Frontal cortex (tissue), 4 donors: Measurements from ENCODE around the gene TP53I3. TPM values are rescaled to one million over a fixed set of nuclear protein-coding genes. Genes with fewer than 3 reads are reported as not detected.
"Not testable (repeated sequence)": the region's sequence is repeated elsewhere in the genome, so short reads cannot be mapped to it uniquely, and the experiment has no call there.

Source experiments
- DNase-seq, 2 donors: peaks; one replicate each; pipeline ENCODE4 v3.0.0; 2012; ENCODE audit warnings: low spot score in 2 of 2
- FAIRE-seq: peaks from 2 replicates; lab custom pipeline; 2012; peaks lifted over from hg19 to GRCh38; lab: Jason Lieb, UNC
- total RNA-seq: library from RNA; depleted of rRNA; stranded (reverse); fragments of >200 nt; gene quantifications from one replicate; pipeline ENCODE4 v1.2.3, GENCODE V29; 2014
- donor health status: control.
- donor health status: control.
- donor health status: control.

The TP53I3 gene
- total RNA-seq, 1 donor from 2014 or later: 15.5 TPM

GRCh38 chr2:24058564-24059271, 25.9 kb downstream of the TP53I3 start:
- FAIRE-seq (no peak), DNase-seq (no peak)

DNA sequence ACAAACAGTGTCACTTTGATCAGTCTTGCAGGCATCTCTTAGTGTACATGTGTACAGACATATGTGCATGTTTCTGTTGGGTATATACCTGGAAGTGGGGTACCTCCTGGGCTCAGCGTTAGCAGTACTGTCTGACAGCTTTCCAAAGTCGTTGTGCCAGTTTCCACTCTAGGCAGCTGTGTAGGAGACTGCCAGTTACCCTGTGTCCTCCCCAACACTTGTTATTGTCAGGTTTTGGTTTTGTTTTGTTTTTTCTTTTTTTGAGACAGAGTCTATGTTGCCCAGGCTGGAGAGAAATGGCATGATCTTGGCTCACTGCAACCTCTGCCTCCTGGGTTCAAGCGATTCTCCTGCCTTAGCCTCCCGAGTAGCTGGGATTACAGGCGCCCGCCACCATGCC, 28.9 kb downstream of the TP53I3 start:
- DNase-seq: no peak
- FAIRE-seq: no peak

DNA sequence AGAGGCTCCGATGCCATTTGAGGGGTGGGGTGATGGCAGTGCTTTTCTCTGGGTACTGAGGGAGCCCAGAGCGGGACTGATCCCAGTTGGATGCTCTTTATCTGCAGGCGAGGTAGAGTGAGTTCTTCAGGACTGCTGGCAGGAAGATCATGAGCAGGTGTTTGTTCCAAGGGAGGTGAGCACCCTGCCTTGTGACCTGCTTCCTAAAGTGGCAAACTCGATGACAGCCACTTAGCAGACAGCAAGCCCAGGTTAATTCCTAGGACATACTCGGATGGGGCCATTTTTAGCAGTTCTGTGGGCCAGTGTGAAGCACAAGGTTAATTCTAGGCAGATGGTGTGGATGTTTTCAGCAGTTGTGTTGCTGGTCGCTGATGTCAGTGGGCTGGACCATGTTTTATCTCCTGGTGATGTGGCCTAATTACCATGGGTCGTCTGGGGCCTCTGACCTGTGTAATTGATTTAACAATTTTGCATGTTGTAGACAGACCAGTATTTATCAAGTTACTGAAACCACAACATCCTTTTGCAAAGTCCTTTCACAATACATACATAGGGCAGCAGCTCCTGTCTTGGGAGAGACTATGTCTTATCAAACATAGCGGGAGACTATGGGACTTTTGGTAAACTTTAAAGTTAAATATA, 30.1 kb downstream of the TP53I3 start:
- FAIRE-seq (no peak), DNase-seq (no peak)

DNA sequence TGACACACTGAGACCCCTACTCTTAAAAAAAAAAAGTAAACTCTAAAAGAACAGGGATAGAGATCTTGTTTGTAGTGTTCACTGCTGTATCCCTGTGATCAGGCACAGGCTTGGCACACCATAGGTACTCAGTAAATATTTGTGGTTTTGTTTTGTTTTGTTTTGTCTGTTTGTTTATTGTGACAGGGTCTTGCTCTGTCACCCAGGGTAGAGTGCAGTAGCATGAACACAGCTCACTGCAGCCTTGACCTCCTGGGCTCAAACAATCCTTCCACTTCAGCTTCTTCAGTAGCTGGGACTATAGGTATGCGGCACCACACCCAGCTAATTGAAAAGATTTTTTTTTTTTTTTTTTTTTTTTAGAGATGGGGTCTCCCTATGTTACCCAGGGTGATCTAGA, 31.7 kb downstream of the TP53I3 start:
- FAIRE-seq (no peak), DNase-seq (no peak)

DNA sequence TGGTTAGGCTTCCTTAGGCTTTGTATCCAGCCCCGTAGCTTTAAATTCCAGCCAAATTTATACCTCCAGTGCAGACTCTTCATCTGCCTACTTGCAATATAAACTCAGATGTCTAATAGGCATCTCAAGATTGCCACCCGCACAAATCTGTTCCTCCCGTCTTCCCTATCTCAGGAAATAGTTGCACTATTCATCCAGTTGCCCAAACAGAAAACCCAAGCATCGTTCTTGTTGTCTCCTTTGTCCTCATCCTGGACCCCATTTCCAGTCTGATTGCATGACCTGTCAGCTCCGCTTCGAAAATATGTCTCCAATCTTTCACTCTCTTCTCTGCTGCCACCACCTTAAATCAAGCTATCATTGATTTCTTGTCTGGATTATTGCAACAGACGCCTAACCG, 32.8 kb downstream of the TP53I3 start:
- no peak for FAIRE-seq
- DNase-seq: no peak

- FAIRE-seq (no peak), DNase-seq (peak in 1 of 2 donors; percentile 7)
Observed at GRCh38 chr2:24050041-24050979, 34.3 kb downstream of the TP53I3 start.

DNA sequence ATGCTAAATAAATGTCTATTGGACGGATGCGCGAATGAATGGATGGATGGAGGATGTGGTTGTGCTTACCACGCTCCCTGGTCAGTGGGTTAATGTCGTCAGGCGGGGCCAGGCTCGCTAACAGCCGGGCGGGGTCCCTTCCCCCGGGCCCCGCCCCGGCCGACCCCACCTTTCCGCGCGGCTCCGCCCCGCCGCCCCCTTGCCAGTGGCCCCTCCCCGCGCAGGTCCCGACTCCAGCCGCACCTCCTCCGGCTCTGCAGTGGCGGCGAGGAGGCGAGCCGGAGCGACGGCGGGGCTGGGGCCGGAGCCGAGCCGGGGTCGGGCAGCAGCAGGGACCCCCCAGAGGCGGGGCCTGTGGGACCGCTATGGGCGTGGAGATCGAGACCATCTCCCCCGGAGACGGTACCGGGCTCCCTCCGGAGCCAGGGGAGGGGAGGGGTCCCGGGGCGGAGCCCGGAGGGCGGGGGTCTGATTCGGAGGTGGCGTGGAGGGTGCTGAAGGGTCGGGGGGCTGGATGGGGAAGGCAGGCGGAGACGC, 35.1 kb downstream of the TP53I3 start, which contains the start of gene FKBP1B:
TSS of gene FKBP1B (plus strand) at position 257 of the 537 bp plus-strand sequence. CDS start at position 366, 109 bp downstream.
- no peak for FAIRE-seq
- peak; percentile 36 to 44 for DNase-seq

- no peak for DNase-seq
- FAIRE-seq: no peak
Observed at GRCh38 chr2:24048769-24049484, 35.7 kb downstream of the TP53I3 start.

- no peak for FAIRE-seq
- no peak for DNase-seq
Observed at GRCh38 chr2:24047703-24048033, 37.0 kb downstream of the TP53I3 start.

- peak; percentile 84 for DNase-seq
- peak; percentile 70 for FAIRE-seq
Observed at GRCh38 chr2:24046930-24047702, 37.5 kb downstream of the TP53I3 start, which contains the start of gene WDCP. Gene WDCP, minus strand, starts transcription at chr2:24047391. Its CDS starts 7,897 bp downstream, at chr2:24039494.

DNA sequence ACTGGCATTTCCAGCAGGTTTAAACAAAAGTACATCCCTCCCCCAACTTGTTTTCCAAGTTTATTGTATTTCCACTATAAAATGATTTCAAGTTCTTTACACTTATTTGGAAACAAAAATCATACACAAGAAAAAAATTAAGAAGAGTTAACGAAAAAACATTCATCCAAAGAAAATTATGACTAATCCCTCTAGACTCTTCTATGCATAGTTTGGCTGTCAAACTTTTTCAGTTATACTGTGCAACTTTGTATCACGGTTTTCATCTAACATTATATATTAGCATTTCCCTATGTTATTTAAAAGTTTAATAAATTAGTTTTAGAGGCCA, 38.1 kb downstream of the TP53I3 start:
- FAIRE-seq (no peak), DNase-seq (no peak)

DNA sequence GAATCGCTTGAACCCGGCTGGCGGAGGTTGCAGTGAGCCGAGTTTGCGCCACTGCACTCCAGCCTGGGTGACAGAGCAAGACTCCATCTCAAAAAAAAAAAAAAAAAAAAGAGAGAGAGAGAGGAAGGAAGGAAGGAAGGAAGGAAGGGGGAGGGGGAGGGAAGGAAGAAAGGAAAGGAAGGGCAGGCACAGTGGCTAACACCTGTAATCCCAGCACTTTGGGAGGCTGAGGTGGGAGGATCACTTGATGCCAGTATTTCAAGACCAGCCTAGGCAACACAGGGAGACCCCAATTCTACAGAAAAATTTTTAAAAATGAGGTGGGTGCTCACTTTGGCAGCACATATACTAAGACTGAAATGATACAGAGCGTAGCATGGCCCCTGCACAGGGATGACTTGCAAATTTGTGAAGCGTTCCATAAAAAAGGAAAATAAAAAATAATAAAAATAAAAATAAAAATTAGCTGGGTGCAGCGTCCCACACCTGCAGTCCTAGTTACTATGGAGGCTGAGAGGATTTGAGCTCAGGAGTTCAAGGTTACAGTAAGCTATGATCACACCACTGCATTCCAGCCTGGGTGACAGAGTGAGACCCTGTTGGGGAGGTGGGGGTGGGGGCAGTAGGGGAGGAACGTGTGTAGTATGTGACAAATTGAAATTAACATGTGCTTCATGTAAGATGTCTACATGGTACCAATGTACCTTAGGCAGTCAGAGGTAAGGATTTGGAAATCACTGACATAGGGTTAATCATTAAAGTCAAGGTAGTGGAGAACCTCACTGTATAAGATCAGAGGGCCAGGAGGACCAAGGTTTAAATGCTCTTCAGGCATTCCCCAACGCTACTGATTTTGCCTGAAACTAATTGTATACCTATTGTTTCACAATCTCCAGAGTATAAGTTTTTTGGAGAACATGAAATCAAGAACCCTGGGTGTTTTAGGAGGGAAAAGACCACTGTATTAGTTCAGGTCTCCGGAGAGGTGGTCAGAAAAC, 38.8 kb downstream of the TP53I3 start:
- FAIRE-seq (no peak), DNase-seq (no peak)

DNA sequence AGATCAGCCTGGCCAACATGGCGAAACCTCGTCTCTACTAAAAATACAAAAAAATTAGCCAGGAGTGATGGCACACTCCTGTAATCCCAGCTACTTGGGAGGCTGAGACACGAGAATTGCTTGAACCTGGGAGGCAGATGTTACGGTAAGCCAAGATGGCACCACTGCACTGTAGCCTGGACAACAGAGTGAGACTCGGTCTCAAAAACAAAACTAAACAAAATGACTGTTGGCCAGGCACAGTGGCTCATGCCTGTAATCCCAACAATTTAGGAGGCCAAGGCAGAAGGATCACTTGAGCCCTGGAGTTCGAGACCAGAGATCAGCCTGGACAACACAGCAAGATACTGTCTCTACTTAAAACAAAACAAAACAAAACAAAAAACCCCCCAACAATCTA, 41.5 kb downstream of the TP53I3 start:
- DNase-seq, FAIRE-seq: not testable (repeated sequence)

DNA sequence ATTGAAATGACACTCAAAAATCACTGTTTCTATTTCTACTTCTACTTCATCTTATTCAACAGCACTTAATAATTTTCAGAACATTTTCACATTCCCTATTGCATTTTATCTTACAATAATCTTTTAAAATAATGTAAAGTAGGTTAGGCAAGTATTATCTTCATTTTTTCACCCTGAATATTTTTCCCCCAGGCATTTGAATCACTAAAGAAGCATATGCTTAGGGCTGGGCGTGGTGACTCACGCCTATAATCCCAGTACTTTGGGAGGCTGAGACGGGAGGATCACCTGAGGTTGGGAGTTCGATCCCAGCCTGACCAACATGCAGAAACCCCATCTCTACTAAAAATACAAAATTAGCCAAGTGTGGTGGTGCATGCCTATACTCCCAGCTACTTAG, 44.1 kb downstream of the TP53I3 start:
- FAIRE-seq: no peak
- DNase-seq: no peak

GRCh38 chr2:24038786-24039499, 45.7 kb downstream of the TP53I3 start:
- no peak for DNase-seq
- no peak for FAIRE-seq
